Measurements from ENCODE around the gene C9. TPM values are rescaled to one million over a fixed set of nuclear protein-coding genes. Genes with fewer than 3 reads are reported as not detected.

The C9 gene
- 0.22 and 0.40 TPM in 2 replicates for polyA plus RNA-seq (2013)

DNA sequence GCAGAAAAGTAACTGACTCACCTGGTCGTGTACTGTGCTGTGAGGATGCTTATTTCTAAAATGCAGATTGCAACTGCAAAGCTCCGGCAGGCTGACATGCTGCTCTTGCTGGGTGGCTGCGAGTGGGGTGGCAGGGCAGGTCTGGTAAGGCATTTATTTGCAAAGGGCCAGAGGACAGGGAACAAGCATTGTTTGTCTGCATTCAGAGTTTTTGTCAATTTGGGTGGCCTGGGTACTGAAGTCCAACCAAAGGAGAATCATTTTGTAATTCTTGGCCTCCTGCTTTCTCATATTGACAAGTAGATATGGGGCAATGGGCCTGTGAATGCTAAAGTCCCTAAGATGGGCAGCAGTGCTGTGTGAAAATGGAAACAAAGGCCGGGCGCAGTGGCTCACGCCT lies at the start of gene C9:
C9 (minus strand) TSS at position 129 of the 400 bp plus-strand sequence; CDS start at position 98, 31 bp downstream.
- H3K79me2 ChIP-seq (ENCODE audit: control insufficient read depth, insufficient read depth, low read length, poor library complexity), result no peaks in the 10 kb centered on the region
- no peak within 1 kb of the TSS for H2AFZ ChIP-seq (ENCODE audit: insufficient read depth, low read length, poor library complexity)
- H3K36me3 ChIP-seq (ENCODE audit: control insufficient read depth in 1 of 2, insufficient read depth in 2 of 2, low read length in 2 of 2), result no peaks in the 10 kb centered on the region
- H2AK5ac ChIP-seq (ENCODE audit: low read length), result no peak within 1 kb of the TSS
- H3K79me1 ChIP-seq (ENCODE audit: low read length), result no peaks in the 10 kb centered on the region
- H3K4ac ChIP-seq (ENCODE audit: low read depth, low read length), result no peak within 1 kb of the TSS
- H3K18ac ChIP-seq (ENCODE audit: low read length), result no peak within 1 kb of the TSS
- peaks cover 2 to 5% of the 10 kb centered on the region in 2 experiments for H3K4me1 ChIP-seq (ENCODE audit: control insufficient read depth in 1 of 2, insufficient read depth in 2 of 2, low read length in 2 of 2)
- H3K27ac ChIP-seq (ENCODE audit: low read depth, low read length), result no peak within 1 kb of the TSS
- H2BK120ac ChIP-seq (ENCODE audit: insufficient read depth, low read length, poor library complexity), result no peak within 1 kb of the TSS
- H3K14ac ChIP-seq (ENCODE audit: low read length), result no peak within 1 kb of the TSS
- no peak within 1 kb of the TSS for H2BK5ac ChIP-seq (ENCODE audit: low read depth, low read length, poor library complexity)
- H3K27me3 ChIP-seq (ENCODE audit: insufficient read depth, low read length), result no peaks in the 10 kb centered on the region
- WGBS (ENCODE audit: extremely low coverage, insufficient coverage, insufficient read length), result no CpG with 5 or more reads among the region's 6 CpGs
- no peak for DNase-seq
- no peak within 1 kb of the TSS for H4K12ac ChIP-seq (ENCODE audit: low read depth, low read length)
- H4K91ac ChIP-seq (ENCODE audit: low read depth, low read length), result no peak within 1 kb of the TSS
- H3K9me3 ChIP-seq (ENCODE audit: insufficient read depth, low read depth, low read length), result no peaks in the 10 kb centered on the region
- H2BK12ac ChIP-seq (ENCODE audit: low read length), result no peak within 1 kb of the TSS
- H3K4me2 ChIP-seq (ENCODE audit: low read length), result no peak within 1 kb of the TSS
- no peak within 1 kb of the TSS for H3K4me3 ChIP-seq (ENCODE audit: low read depth, low read length)
- H3K23ac ChIP-seq (ENCODE audit: low read length), result no peak within 1 kb of the TSS
- H4K8ac ChIP-seq (ENCODE audit: low read depth, low read length), result no peak within 1 kb of the TSS
- no peak within 1 kb of the TSS for H3K9ac ChIP-seq (ENCODE audit: low read length)

- Histone ChIP-seq H3K23ac (ENCODE audit: low read length) (no peak overlapping the region), H2AK5ac (ENCODE audit: low read length) (no peak overlapping the region)
Measured at GRCh38 chr5:39413771-39414170, 49.5 kb upstream of the C9 start.

GRCh38 chr5:39412721-39413394 lies 48.6 kb upstream of the C9 start:
- Histone ChIP-seq H3K18ac (ENCODE audit: low read length) (no peak overlapping the region), H3K36me3 (ENCODE audit: control insufficient read depth in 1 of 2, insufficient read depth in 2 of 2, low read length in 2 of 2) (no peaks in the 10 kb centered on the region), H4K8ac (ENCODE audit: low read depth, low read length) (no peak overlapping the region), H3K4me1 (ENCODE audit: control insufficient read depth in 1 of 2, insufficient read depth in 2 of 2, low read length in 2 of 2) (no peaks in the 10 kb centered on the region), H3K79me1 (ENCODE audit: low read length) (no peaks in the 10 kb centered on the region), H3K23ac (ENCODE audit: low read length) (no peak overlapping the region), H3K4ac (ENCODE audit: low read depth, low read length) (no peak overlapping the region), H3K4me3 (ENCODE audit: low read depth, low read length) (no peak overlapping the region), H2BK5ac (ENCODE audit: low read depth, low read length, poor library complexity) (no peak overlapping the region), H3K14ac (ENCODE audit: low read length) (no peak overlapping the region), H3K27me3 (ENCODE audit: insufficient read depth, low read length) (no peaks in the 10 kb centered on the region), H4K12ac (ENCODE audit: low read depth, low read length) (no peak overlapping the region), H4K91ac (ENCODE audit: low read depth, low read length) (no peak overlapping the region), H3K9me3 (ENCODE audit: insufficient read depth, low read depth, low read length) (no peaks in the 10 kb centered on the region), H2BK12ac (ENCODE audit: low read length) (no peak overlapping the region), H3K9ac (ENCODE audit: low read length) (no peak overlapping the region), H3K4me2 (ENCODE audit: low read length) (no peak overlapping the region), H3K79me2 (ENCODE audit: control insufficient read depth, insufficient read depth, low read length, poor library complexity) (no peaks in the 10 kb centered on the region), H2AK5ac (ENCODE audit: low read length) (no peak overlapping the region), H2BK120ac (ENCODE audit: insufficient read depth, low read length, poor library complexity) (no peak overlapping the region), H3K27ac (ENCODE audit: low read depth, low read length) (no peak overlapping the region), H2AFZ (ENCODE audit: insufficient read depth, low read length, poor library complexity) (no peak overlapping the region)
- WGBS (ENCODE audit: extremely low coverage, insufficient coverage, insufficient read length), result no CpG with 5 or more reads among the region's 5 CpGs
- no peak for DNase-seq

More at GRCh38 chr5:39413771-39414170, 49.5 kb upstream of the C9 start:
- Histone ChIP-seq H2AFZ (ENCODE audit: insufficient read depth, low read length, poor library complexity) (no peak overlapping the region), H2BK120ac (ENCODE audit: insufficient read depth, low read length, poor library complexity) (no peak overlapping the region), H3K36me3 (ENCODE audit: control insufficient read depth in 1 of 2, insufficient read depth in 2 of 2, low read length in 2 of 2) (no peaks in the 10 kb centered on the region), H4K8ac (ENCODE audit: low read depth, low read length) (no peak overlapping the region), H4K12ac (ENCODE audit: low read depth, low read length) (no peak overlapping the region), H2BK12ac (ENCODE audit: low read length) (no peak overlapping the region), H3K4me2 (ENCODE audit: low read length) (no peak overlapping the region), H3K4me3 (ENCODE audit: low read depth, low read length) (no peak overlapping the region), H3K79me1 (ENCODE audit: low read length) (no peaks in the 10 kb centered on the region), H3K27ac (ENCODE audit: low read depth, low read length) (no peak overlapping the region), H3K27me3 (ENCODE audit: insufficient read depth, low read length) (no peaks in the 10 kb centered on the region), H3K79me2 (ENCODE audit: control insufficient read depth, insufficient read depth, low read length, poor library complexity) (no peaks in the 10 kb centered on the region), H3K18ac (ENCODE audit: low read length) (no peak overlapping the region), H3K9ac (ENCODE audit: low read length) (no peak overlapping the region), H2BK5ac (ENCODE audit: low read depth, low read length, poor library complexity) (no peak overlapping the region), H4K91ac (ENCODE audit: low read depth, low read length) (no peak overlapping the region), H3K4ac (ENCODE audit: low read depth, low read length) (no peak overlapping the region), H3K4me1 (ENCODE audit: control insufficient read depth in 1 of 2, insufficient read depth in 2 of 2, low read length in 2 of 2) (no peaks in the 10 kb centered on the region), H3K14ac (ENCODE audit: low read length) (no peak overlapping the region), H3K9me3 (ENCODE audit: insufficient read depth, low read depth, low read length) (no peaks in the 10 kb centered on the region)
- no peak for DNase-seq

- Histone ChIP-seq H2BK12ac (ENCODE audit: low read length) (no peak overlapping the region), H2BK120ac (ENCODE audit: insufficient read depth, low read length, poor library complexity) (no peak overlapping the region), H3K36me3 (ENCODE audit: control insufficient read depth in 1 of 2, insufficient read depth in 2 of 2, low read length in 2 of 2) (no peaks in the 10 kb centered on the region), H3K27me3 (ENCODE audit: insufficient read depth, low read length) (no peaks in the 10 kb centered on the region), H3K79me2 (ENCODE audit: control insufficient read depth, insufficient read depth, low read length, poor library complexity) (no peaks in the 10 kb centered on the region), H3K23ac (ENCODE audit: low read length) (no peak overlapping the region), H3K4ac (ENCODE audit: low read depth, low read length) (no peak overlapping the region), H3K27ac (ENCODE audit: low read depth, low read length) (no peak overlapping the region), H3K4me2 (ENCODE audit: low read length) (no peak overlapping the region), H3K14ac (ENCODE audit: low read length) (no peak overlapping the region), H2AK5ac (ENCODE audit: low read length) (no peak overlapping the region), H2AFZ (ENCODE audit: insufficient read depth, low read length, poor library complexity) (no peak overlapping the region), H4K91ac (ENCODE audit: low read depth, low read length) (no peak overlapping the region), H3K9me3 (ENCODE audit: insufficient read depth, low read depth, low read length) (no peaks in the 10 kb centered on the region), H4K12ac (ENCODE audit: low read depth, low read length) (no peak overlapping the region), H3K4me3 (ENCODE audit: low read depth, low read length) (no peak overlapping the region), H3K79me1 (ENCODE audit: low read length) (no peaks in the 10 kb centered on the region), H2BK5ac (ENCODE audit: low read depth, low read length, poor library complexity) (no peak overlapping the region), H3K9ac (ENCODE audit: low read length) (no peak overlapping the region), H4K8ac (ENCODE audit: low read depth, low read length) (no peak overlapping the region), H3K18ac (ENCODE audit: low read length) (no peak overlapping the region), H3K4me1 (ENCODE audit: control insufficient read depth in 1 of 2, insufficient read depth in 2 of 2, low read length in 2 of 2) (no peaks in the 10 kb centered on the region)
- WGBS (ENCODE audit: extremely low coverage, insufficient coverage, insufficient read length), result no CpG with 5 or more reads among the region's 4 CpGs
- DNase-seq, result no peak
Measured at GRCh38 chr5:39411985-39412384, 47.7 kb upstream of the C9 start.
